Measurements from ENCODE around the gene ACOT7.

DNA sequence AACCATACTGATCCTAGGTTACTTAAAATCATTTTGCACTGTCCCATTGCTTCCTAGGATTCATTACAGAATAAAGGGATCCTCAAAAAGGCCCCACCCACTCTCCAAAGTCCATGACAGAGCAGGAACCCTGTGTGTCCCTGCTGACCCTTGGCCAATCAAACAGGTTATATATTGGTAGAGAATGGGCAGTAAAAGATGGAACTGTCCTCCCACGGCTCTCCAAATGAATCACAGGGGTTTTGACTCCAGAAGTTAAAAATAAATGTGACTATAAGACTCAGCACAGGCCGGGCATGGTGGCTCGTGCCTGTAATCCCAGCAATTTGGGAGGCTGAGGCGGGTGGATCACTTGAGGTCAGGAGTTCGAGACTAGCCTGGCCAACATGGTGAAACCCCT is 65.5 kb downstream of the ACOT7 start:
- TF ChIP-seq, protein P1, sequence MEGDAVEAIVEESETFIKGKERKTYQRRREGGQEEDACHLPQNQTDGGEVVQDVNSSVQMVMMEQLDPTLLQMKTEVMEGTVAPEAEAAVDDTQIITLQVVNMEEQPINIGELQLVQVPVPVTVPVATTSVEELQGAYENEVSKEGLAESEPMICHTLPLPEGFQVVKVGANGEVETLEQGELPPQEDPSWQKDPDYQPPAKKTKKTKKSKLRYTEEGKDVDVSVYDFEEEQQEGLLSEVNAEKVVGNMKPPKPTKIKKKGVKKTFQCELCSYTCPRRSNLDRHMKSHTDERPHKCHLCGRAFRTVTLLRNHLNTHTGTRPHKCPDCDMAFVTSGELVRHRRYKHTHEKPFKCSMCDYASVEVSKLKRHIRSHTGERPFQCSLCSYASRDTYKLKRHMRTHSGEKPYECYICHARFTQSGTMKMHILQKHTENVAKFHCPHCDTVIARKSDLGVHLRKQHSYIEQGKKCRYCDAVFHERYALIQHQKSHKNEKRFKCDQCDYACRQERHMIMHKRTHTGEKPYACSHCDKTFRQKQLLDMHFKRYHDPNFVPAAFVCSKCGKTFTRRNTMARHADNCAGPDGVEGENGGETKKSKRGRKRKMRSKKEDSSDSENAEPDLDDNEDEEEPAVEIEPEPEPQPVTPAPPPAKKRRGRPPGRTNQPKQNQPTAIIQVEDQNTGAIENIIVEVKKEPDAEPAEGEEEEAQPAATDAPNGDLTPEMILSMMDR (conservative IDR thresholded peaks at IDR 0.05; ENCODE audit: low read length) = no peak
- no peak for TF ChIP-seq EZH2phosphoT487 (IDR thresholded peaks at IDR 0.05; ENCODE audit: borderline replicate concordance, low read depth, low read length)

All from OCI-LY7 (cell line).